GM18517 (cell line): ENCODE measurements around the gene USP9X.
A peak's percentile ranks its signal among the peaks of the same experiment; 100 is the strongest.
"Not testable (repeated sequence)": the region's sequence is repeated elsewhere in the genome, so short reads cannot be mapped to it uniquely, and the experiment has no call there.

Experiments
- ATAC-seq: cut with Tn5 transposase; IDR thresholded peaks from one replicate; pipeline ENCODE4 v1.9.1; 2021; ENCODE audit warnings: mild to moderate bottlenecking, moderate library complexity; ENCODE audit not compliant: unreplicated experiment

The USP9X gene

GRCh38 chrX:41084044-41084892 is 977 bp upstream of the USP9X start:
- peak; percentile 79 for ATAC-seq

- ATAC-seq, result peak; percentile 39
Measured at GRCh38 chrX:41085512-41085877, 250 bp downstream of the USP9X start.

- ATAC-seq, result peak; percentile 11
Measured at GRCh38 chrX:41085878-41086626, 807 bp downstream of the USP9X start.

- ATAC-seq, result no peak
Measured at GRCh38 chrX:41086627-41086932, 1.3 kb downstream of the USP9X start.

GRCh38 chrX:41087201-41087600 is 2.0 kb downstream of the USP9X start:
- ATAC-seq, result no peak

DNA sequence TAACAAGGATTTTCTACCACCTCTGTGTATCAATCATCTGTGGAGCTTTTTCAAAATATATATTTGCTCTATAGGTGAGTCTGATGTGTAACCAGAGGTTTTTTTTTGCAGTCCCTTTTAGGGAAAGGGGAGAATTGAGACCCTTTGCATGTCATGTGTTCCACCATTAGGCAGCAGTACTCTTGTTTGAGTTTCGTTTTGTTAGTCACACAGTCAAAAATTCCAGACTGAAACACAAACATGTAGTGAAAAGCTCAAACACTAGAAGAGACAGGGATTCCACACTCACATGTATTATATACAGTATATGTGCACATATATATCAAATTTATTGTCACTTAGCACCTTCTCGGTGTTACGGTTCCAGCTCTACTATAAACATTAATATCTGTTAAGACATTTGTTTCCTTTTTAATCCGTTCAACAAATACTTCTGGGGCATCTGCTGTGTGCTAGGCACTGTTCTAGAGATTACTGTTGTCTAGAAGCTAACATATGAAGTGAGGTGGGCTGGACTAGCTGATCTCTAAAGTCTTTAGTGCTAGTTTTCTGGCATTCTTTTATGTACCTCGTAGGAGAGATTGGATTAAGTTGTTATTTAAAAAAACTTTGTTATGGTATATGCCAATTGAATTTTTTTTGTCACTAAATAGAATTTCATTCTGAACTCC is 5.5 kb downstream of the USP9X start:
- no peak for ATAC-seq

DNA sequence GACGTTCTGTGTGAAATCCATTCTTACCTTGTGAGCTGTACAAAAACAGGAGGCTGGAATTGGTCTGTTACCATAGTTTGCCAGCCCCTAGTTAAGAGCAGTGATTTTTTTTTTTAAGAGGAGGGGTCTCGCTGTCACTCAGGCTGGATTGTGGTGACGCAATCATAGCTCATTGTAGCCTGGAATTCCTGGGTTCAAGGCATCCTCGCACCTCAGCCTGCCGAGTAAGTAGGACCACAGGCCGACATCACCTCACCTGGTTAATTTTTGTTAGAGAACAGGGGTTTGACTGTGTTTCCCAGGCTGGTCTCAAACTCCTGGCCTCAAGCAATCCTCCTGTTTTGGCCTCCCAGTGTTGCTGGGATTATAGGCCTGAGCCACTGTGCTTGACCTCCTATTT is 7.5 kb downstream of the USP9X start:
- no peak for ATAC-seq

- ATAC-seq, result no peak
Measured at GRCh38 chrX:41095174-41095573, 9.9 kb downstream of the USP9X start.

DNA sequence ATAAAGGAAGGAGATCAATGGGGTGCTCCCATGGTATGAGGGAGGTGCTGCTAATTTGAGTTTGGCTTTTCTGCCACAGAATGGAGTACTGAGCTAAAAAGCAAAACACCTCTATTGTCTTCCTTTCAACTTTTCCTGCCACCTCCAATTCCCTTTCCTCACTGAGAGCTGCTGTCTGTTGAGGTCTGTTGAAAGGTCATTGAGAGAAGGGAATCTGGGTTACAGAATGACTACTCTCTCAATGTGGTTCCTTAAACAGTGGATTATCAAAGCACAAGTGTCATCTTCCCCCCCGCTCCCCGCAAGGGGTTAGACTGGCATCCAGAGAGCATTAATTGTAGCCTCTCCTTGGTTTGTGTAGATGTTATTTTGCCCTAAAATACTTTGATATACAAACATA is 10.7 kb downstream of the USP9X start:
- ATAC-seq, result no peak

- no peak for ATAC-seq
Measured at GRCh38 chrX:41096339-41096955, 11.2 kb downstream of the USP9X start.

DNA sequence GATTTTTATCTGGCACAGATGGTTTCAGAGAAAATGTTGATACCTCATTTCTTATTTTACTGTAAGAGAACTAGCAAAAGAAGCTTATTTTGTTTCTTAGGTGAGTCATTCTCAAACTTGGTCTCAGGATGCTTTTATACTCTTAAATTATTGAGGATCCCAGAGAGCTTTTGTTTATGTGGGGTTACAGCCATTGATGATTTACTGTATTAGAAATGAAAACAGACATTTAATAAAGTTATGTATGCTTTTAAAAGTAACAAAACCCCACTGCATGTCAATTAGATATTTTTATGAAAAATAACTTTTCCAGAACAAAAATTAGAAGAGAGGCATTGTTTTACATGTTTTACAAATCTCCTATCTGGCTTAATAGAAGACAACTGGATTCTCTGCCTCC is 12.1 kb downstream of the USP9X start:
- ATAC-seq, result no peak

DNA sequence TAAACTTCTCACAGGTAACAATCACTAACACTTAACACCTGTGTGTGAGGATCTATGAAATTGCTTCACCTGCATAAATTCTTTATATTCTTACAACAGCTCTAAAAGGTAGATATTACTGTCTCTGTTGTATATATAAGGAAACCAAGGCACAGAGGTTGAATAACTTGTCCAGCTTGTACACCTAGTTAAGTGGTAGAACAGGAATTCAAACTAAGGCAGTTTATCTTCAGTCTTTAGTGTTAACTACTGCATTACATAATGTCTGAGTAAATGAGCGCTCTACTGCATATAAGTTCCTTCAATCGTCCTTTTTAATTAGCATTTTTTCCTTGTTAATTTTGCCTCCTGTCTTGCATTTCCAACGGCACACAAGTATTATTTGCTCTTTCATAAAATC is 15.0 kb downstream of the USP9X start:
- ATAC-seq, result no peak

GRCh38 chrX:41100819-41101218 is 15.6 kb downstream of the USP9X start:
- no peak for ATAC-seq

DNA sequence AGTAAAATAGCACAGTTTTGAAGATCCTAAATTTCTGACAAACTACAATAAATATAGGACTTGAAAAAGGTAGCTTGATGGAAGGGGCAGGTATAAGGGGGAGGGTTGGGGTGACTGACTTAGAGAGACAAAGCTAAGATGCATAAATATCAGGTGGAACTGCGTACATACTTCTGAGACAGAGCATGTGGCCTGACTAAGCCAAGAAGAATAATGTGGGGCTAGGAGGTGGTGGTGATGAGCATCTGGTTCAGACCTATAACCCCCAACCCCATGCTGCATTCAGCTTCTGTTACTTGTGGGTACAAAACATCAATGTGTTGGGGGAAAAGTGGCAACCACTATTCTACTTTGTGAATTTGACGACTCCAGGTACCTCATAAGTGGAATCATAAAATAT is 19.8 kb downstream of the USP9X start:
- no peak for ATAC-seq

GRCh38 chrX:41106257-41106656 is 21.0 kb downstream of the USP9X start:
- ATAC-seq, result not testable (repeated sequence)

GRCh38 chrX:41108007-41108406 is 22.8 kb downstream of the USP9X start:
- ATAC-seq, result no peak

DNA sequence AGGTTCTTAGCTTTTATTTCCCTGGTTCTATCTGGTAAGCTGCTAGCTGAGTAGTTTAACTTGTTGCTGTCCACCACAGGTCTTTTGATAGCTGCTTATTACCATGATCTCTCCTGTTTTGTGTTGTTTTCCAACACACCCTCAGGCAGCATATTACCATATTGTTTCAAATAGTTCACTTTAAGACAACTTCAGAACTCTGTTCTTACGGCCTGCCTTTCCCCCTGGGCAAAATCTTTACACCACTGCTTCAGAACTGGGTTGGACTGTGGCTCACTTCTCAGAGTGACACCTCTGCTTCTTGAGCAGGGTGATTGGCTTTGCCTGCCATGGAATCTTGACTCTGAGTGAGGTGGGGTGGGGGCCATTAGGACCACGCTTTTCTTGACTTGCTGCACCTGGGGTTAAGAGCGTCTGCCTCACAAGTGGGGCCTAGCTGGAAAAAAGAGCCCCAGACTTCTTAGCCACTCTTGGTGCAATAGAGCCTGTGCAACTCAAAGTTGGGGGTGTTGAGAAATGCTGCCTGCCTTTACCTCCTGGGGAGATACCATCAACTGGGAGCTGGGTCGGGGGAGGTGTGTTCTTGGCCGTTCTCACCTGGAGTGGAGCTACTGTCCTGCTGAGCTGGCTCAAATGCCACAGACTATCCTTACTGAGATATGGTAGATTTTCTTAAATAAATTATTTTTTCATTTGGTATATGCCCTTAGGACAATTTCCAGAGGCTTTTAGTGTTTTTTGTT is 23.4 kb downstream of the USP9X start:
- no peak for ATAC-seq

GRCh38 chrX:41110801-41111625 is 25.8 kb downstream of the USP9X start:
- ATAC-seq, result no peak

- ATAC-seq, result not testable (repeated sequence)
Measured at GRCh38 chrX:41115104-41115425, 29.8 kb downstream of the USP9X start.

- peak; percentile 85 for ATAC-seq
Measured at GRCh38 chrX:41116948-41117347, 31.7 kb downstream of the USP9X start.
